WTC11 (cell line): ENCODE data around the gene PLBD2.

Source experiments
- CTCF ChIP-seq: fragments of 200-600 bp; IDR thresholded peaks from 2 replicates; pipeline ENCODE4 v1.8.0; 2022; ENCODE audit warnings: antibody characterized with exemption
- ELF4 ChIP-seq: sonication (generic); formaldehyde crosslinking; IDR thresholded peaks from 2 replicates; pipeline ENCODE4 v1.8.1; 2022; ENCODE audit warnings: low read depth, mild to moderate bottlenecking, moderate library complexity, missing genetic modification reagents
- FOXP4 ChIP-seq: sonication (generic); formaldehyde crosslinking; IDR thresholded peaks from 2 replicates; pipeline ENCODE4 v1.8.0; 2022; ENCODE audit warnings: mild to moderate bottlenecking, missing genetic modification reagents
- IRF2 ChIP-seq: sonication (generic); formaldehyde crosslinking; IDR thresholded peaks from 2 replicates; pipeline ENCODE4 v1.8.0; 2022; ENCODE audit warnings: low read depth, missing genetic modification reagents, borderline replicate concordance
- NR1H2 ChIP-seq: sonication (generic); formaldehyde crosslinking; IDR thresholded peaks from 2 replicates; pipeline ENCODE4 v1.9.0; 2021; ENCODE audit warnings: mild to moderate bottlenecking, moderate library complexity, missing genetic modification reagents
- PREB ChIP-seq: sonication (generic); formaldehyde crosslinking; IDR thresholded peaks from 2 replicates; pipeline ENCODE4 v1.8.1; 2022; ENCODE audit warnings: mild to moderate bottlenecking, missing genetic modification reagents, moderate library complexity, borderline replicate concordance

- TF ChIP-seq CTCF = no peak
- TF ChIP-seq PREB (CRISPR knock-in tag) = no peak
- no peak for TF ChIP-seq FOXP4 (CRISPR knock-in tag)
- no peak for TF ChIP-seq ELF4 (CRISPR knock-in tag)
- no peak for TF ChIP-seq NR1H2 (CRISPR knock-in tag)
- no peak for TF ChIP-seq IRF2 (CRISPR knock-in tag)
Measured at GRCh38 chr12:113397497-113398197, 39.3 kb downstream of the PLBD2 start.
